ENCODE measurements around the gene NDUFS6. TPM values are rescaled to one million over a fixed set of nuclear protein-coding genes. Genes with fewer than 3 reads are reported as not detected.

Gene NDUFS6
- total and polyA plus RNA-seq, 7 donors, result 48.3 to 177 (median 61.5) TPM

DNA sequence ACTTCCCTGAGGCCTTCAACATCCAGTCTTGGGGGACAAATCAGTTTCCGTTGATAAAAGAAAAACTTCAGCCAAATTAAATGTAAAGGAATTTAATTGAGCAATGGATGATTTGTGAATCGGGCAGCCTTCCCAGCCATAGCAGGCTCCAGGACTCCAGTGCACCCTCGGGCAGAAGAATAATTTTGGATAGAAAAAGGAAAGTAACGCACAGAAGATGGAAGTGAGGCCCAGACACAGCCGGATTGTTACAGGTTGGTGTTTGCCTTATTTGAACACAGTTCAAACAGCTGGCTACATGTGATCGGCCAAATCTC lies 20.6 kb upstream of the NDUFS6 start:
- Histone ChIP-seq H3K4me1 (no peaks in the 10 kb centered on the region), H3K4me3 (no peak overlapping the region), H3K9me3 (no peaks in the 10 kb centered on the region), H3K36me3 (ENCODE audit: insufficient read depth in 1 of 2, low read depth in 1 of 2) (no peaks in the 10 kb centered on the region), H3K27ac (no peak overlapping the region), H3K27me3 (ENCODE audit: insufficient read depth in 3 of 3, low read length in 2 of 3) (no peaks in the 10 kb centered on the region)
- intact Hi-C loops (cut with DNase I), result no loop called here
- TF ChIP-seq, protein P1, sequence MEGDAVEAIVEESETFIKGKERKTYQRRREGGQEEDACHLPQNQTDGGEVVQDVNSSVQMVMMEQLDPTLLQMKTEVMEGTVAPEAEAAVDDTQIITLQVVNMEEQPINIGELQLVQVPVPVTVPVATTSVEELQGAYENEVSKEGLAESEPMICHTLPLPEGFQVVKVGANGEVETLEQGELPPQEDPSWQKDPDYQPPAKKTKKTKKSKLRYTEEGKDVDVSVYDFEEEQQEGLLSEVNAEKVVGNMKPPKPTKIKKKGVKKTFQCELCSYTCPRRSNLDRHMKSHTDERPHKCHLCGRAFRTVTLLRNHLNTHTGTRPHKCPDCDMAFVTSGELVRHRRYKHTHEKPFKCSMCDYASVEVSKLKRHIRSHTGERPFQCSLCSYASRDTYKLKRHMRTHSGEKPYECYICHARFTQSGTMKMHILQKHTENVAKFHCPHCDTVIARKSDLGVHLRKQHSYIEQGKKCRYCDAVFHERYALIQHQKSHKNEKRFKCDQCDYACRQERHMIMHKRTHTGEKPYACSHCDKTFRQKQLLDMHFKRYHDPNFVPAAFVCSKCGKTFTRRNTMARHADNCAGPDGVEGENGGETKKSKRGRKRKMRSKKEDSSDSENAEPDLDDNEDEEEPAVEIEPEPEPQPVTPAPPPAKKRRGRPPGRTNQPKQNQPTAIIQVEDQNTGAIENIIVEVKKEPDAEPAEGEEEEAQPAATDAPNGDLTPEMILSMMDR (IDR thresholded peaks at IDR 0.05), result no peak
- 68 to 71% (median 70%) methylated on average over 6 of the region's 6 CpGs for WGBS, 3 donors
- no peak for ATAC-seq
- DNase-seq, result no peak

DNA sequence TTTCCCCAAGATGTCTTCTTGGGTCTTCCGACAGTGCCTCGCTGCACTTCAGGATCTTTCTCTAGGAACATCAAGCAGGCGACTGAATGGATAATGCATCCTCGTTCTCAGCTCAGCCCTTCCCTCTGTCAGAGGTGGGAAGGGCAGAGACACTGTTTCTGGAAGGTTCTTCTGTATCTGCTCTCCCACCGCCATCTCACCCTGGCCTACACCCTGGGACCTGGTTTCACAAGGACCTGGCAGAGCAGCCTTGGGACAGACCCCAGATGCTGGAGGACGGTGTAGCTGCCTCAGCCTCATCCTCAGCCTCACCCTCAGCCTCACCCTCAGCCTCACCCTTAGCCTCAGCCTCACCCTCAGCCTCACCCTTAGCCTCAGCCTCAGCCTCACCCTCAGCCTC lies 20.1 kb upstream of the NDUFS6 start:
- ATAC-seq, result no peak
- intact Hi-C loops (cut with DNase I), result no loop called here
- H3K36me3 ChIP-seq (ENCODE audit: insufficient read depth in 1 of 2, low read depth in 1 of 2), result no peaks in the 10 kb centered on the region
- no peaks in the 10 kb centered on the region for H3K27me3 ChIP-seq (ENCODE audit: insufficient read depth in 3 of 3, low read length in 2 of 3)
- TF ChIP-seq, protein P1 (IDR thresholded peaks at IDR 0.05), result no peak
- H3K9me3 ChIP-seq, result no peaks in the 10 kb centered on the region
- no peak overlapping the region for H3K27ac ChIP-seq
- WGBS, 3 donors, result 90 to 93% (median 90%) methylated on average over 6 of the region's 6 CpGs
- peak in 1 of 2 donors; percentile 6 for DNase-seq
- no peak overlapping the region for H3K4me3 ChIP-seq
- H3K4me1 ChIP-seq, result no peaks in the 10 kb centered on the region

- peak in 1 of 2 donors; percentile 4 for DNase-seq
- Histone ChIP-seq H3K36me3 (ENCODE audit: insufficient read depth in 1 of 2, low read depth in 1 of 2) (no peaks in the 10 kb centered on the region), H3K27ac (no peak overlapping the region), H3K4me1 (no peaks in the 10 kb centered on the region), H3K9me3 (no peaks in the 10 kb centered on the region), H3K27me3 (ENCODE audit: insufficient read depth in 3 of 3, low read length in 2 of 3) (no peaks in the 10 kb centered on the region), H3K4me3 (no peak overlapping the region)
- no peak for ATAC-seq
- WGBS, 3 donors, result 70 to 79% (median 73%) methylated on average over 9 of the region's 9 CpGs
- TF ChIP-seq, protein P1 (IDR thresholded peaks at IDR 0.05), result no peak
- intact Hi-C loops (cut with DNase I), result no loop called here
Observed at GRCh38 chr5:1781726-1782384, 19.4 kb upstream of the NDUFS6 start.

GRCh38 chr5:1782385-1783215 lies 18.6 kb upstream of the NDUFS6 start:
- no peak for ATAC-seq
- intact Hi-C loops (cut with DNase I), result no loop called here
- no peak overlapping the region for H3K4me3 ChIP-seq
- H3K4me1 ChIP-seq, result no peaks in the 10 kb centered on the region
- H3K9me3 ChIP-seq, result no peaks in the 10 kb centered on the region
- peak in 1 of 2 donors; percentile 1 for DNase-seq
- WGBS, 3 donors, result 65 to 67% (median 66%) methylated on average over 14 of the region's 14 CpGs
- TF ChIP-seq, protein P1 (IDR thresholded peaks at IDR 0.05), result no peak
- H3K27ac ChIP-seq, result no peak overlapping the region
- H3K36me3 ChIP-seq (ENCODE audit: insufficient read depth in 1 of 2, low read depth in 1 of 2), result no peaks in the 10 kb centered on the region
- H3K27me3 ChIP-seq (ENCODE audit: insufficient read depth in 3 of 3, low read length in 2 of 3), result no peaks in the 10 kb centered on the region
